Left renal pelvis (tissue), 4 donors: ENCODE data around the gene PIRT. TPM values are rescaled to one million over a fixed set of nuclear protein-coding genes. Genes with fewer than 3 reads are reported as not detected.

Source experiments
- DNase-seq, 4 donors: peaks; one replicate each; pipeline ENCODE4 v3.0.0-alpha.2; 2013; ENCODE audit warnings: low read depth in 4 of 4, low spot score in 3 of 4
- polyA plus RNA-seq, 4 donors: library from polyadenylated mRNA; unstranded; fragments of 120-200 nt; gene quantifications; one replicate each; pipeline ENCODE4 v1.2.1, GENCODE V29; 2013; ENCODE audit not compliant: insufficient read length in 4 of 4

Gene PIRT
- polyA plus RNA-seq, 4 donors: 0.06 to 0.66 (median 0.12) TPM

- DNase-seq: no peak
These were observed 47.1 kb downstream of the PIRT start for GRCh38 chr17:10790491-10791401.

GRCh38 chr17:10789694-10790271 lies 48.1 kb downstream of the PIRT start:
- DNase-seq: no peak

DNA sequence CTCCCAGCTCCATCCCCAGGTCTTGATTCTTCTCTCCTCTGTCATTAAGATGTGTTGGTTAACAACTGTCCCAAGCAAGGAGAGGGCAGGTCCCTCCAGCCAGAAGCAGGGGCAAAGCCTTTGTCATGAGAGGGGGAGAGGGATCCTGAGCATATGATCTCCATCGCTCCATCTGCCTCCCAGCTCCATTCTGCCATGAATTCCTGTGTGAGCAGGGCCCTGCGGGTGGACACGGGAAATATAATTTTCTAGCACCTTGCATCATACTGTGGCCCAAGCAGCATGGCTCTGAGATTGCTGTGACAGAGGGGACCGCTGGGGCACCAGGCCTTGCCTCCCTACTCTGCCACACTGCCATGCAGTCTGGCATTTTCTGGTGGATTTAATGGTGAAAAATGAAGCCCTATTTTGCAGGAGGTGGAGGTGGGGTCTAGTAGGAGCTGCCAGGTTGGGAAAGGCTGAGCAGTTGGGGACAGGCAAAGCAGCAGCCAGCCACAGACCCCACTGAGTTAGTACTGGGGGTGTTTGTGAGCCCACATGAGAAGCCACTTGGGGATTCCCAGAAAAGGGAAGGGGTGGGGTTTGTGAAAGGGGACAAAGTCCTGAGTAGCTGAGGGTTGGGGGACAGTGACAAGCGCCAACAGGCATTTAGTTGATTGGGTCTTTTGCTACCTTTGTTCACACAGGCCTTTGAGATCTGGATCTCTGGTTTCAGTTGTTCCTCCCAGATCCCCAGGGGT lies 50.4 kb downstream of the PIRT start:
- DNase-seq: no peak

GRCh38 chr17:10785295-10785694 lies 52.6 kb downstream of the PIRT start:
- no peak for DNase-seq

DNA sequence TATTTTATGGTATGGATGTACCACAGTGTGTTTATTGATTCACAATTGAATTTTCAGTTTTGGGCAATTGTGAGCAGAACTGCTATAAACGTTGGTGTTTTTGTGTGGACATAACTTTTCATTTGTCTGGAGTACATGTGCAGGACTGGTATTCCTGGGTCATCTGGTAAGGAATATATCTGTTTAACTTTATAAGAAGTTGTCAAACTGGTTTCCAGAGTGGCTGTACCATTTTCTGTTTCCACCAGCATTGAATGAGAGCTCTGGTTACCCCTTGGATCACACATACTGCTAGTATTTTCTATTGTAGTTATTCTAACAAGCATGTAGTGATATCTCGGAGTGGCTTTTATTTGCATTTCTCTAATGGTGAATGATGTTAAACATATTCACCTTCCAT lies 58.3 kb downstream of the PIRT start:
- DNase-seq: no peak

DNA sequence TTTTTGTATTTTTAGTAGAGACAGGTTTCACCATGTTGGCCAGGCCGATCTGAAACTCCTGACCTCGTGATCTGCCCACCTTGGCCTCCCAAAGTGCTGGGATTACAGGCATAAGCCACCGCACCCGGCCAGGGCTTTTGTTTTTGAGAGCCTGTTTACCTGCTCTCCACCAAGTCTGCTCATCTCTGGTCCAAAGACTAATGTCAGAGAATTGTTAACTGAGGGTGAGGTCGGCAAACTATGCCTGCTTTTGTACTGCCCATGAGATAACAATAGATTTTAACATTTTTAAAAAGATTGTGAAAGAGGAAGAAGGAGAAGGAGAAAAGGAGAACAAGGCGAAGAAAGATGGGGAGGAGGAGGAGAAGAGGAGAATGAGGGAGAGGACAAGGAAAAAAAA lies 60.0 kb downstream of the PIRT start:
- no peak for DNase-seq

GRCh38 chr17:10777131-10777807 lies 60.6 kb downstream of the PIRT start:
- DNase-seq: no peak

DNA sequence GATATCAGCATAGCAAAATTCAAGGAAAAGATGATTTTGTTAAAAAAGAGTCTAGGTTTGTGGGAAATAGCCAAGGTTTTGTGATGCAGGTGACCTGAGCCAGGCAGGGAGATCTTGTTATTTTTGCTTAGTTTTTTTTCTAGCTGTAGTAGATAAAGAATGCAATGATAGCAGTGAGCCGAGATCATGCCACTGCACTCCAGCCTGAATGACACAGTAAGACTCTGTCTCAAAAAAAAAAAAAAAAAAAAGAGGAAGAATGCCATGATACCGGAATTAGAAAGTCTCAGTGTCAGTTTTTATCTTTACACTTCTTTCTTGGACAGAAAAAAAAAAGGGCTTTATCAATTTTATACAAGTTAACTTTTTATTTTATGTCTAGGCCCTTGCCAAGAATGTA lies 61.5 kb downstream of the PIRT start:
- no peak for DNase-seq

- no peak for DNase-seq
These were observed 62.0 kb downstream of the PIRT start for GRCh38 chr17:10775740-10776356.

GRCh38 chr17:10775058-10775457 lies 62.8 kb downstream of the PIRT start:
- no peak for DNase-seq

GRCh38 chr17:10773391-10773790 lies 64.5 kb downstream of the PIRT start:
- DNase-seq: no peak

Other genes with a start within 250 kb of the PIRT start
- gene MYH3, start 180.8 kb downstream of the PIRT start, polyA plus RNA-seq: 1 to 10 TPM; 1.9 to 5.8 (median 2.4) TPM
- gene SCO1, start 140.6 kb downstream of the PIRT start, polyA plus RNA-seq: 10 to 100 TPM; 29.4 to 41.8 (median 38.4) TPM
- 10 to 100 TPM; 16.8 to 18.4 (median 18.1) TPM for gene ADPRM, start 140.5 kb downstream of the PIRT start, polyA plus RNA-seq
- gene TMEM220, start 108.1 kb downstream of the PIRT start, polyA plus RNA-seq: 10 to 100 TPM in 2 of 4 donors, 1 to 10 TPM in 2; 8.6 to 11.4 (median 10.1) TPM
- gene TMEM238L, start 34.0 kb downstream of the PIRT start, polyA plus RNA-seq: 1 to 10 TPM in 3 of 4 donors, under 1 TPM in 1; 0.14 to 9.4 (median 3.5) TPM